Activated B cell treated with CpG ODN at 0.5 μM for 24 hours (primary cell): ENCODE results near the gene IMPDH1. TPM values are rescaled to one million over a fixed set of nuclear protein-coding genes. Genes with fewer than 3 reads are reported as not detected.
A peak's percentile ranks its signal among the peaks of the same experiment; 100 is the strongest.

ENCODE experiments used
- ATAC-seq: fragments of 200-7000 bp; cut with Tn5 transposase; one replicate; pipeline ENCODE4 v1.10.0; 2021; ENCODE audit warnings: low read depth, mild to moderate bottlenecking, moderate library complexity
- CTCF ChIA-PET: fragments of 350-600 bp; sonication (Branson Sonifier 250); formaldehyde crosslinking; loops from one replicate; lab custom pipeline; 2021; ENCODE audit warnings: antibody characterized with exemption; lab: Charles Lee
- POLR2A ChIA-PET: fragments of 350-600 bp; sonication (Branson Sonifier 250); formaldehyde crosslinking; loops from one replicate; lab custom pipeline; 2021; ENCODE audit warnings: antibody characterized with exemption; lab: Charles Lee
- DNase-seq: peaks from one replicate; pipeline ENCODE4 v3.0.0; 2022
- H3K27ac Mint-ChIP-seq: one replicate; pipeline ENCODE4 v1.8.0; 2020; ENCODE audit warnings: mixed read lengths
- H3K27me3 Mint-ChIP-seq: one replicate; pipeline ENCODE4 v1.8.0; 2021; ENCODE audit warnings: mixed read lengths
- H3K36me3 Mint-ChIP-seq: one replicate; pipeline ENCODE4 v1.8.0; 2021; ENCODE audit warnings: low read depth, mixed read lengths
- H3K4me1 Mint-ChIP-seq: one replicate; pipeline ENCODE4 v1.8.0; 2021; ENCODE audit warnings: mixed read lengths
- H3K4me3 Mint-ChIP-seq: one replicate; pipeline ENCODE4 v1.8.0; 2020; ENCODE audit warnings: mild to moderate bottlenecking, mixed read lengths
- H3K9me3 Mint-ChIP-seq: one replicate; pipeline ENCODE4 v1.8.0; 2020; ENCODE audit warnings: mixed read lengths
- intact Hi-C: fragments of 100-400 bp; cut with micrococcal nuclease; formaldehyde crosslinking; loops from one replicate; pipeline ENCODE4 v1.15.1; 2024
- total RNA-seq: library from RNA; stranded (reverse); gene quantifications from 2 replicates; pipeline ENCODE4 v1.2.3, GENCODE V29; 2022
- TF ChIP-seq, protein P1 (sequence below): fragments of 200-600 bp; IDR thresholded peaks from one replicate; pipeline ENCODE4 v1.8.0; 2022; ENCODE audit warnings: antibody characterized with exemption, mild to moderate bottlenecking

The IMPDH1 gene
- total RNA-seq, 1 donor from 2014 or later: 45.8 TPM

DNA sequence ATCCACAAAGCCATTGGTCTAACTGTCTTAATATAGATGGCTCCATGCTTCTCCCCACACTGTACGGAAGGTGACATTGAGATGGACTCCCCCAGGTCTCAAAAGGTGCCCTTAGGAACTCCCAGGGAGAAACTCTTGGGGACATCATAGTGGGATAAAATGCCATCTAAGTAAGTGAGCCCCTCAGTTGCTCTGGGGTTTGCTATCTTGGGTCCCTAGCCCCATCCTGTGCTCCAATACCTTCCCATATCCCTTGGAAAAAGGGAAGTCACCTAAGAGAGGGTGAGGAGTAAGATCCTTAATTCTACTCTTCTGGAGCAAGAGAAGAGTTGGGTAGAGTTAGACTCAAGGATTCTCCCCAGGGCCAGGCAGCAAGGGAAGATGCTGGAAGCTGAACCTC, 56.2 kb downstream of the IMPDH1 start:
- ChIA-PET CTCF (no interaction called here), POLR2A (interaction anchor here (0.6 kb wide), 1 partner anchor 11 kb away, joined by 7 read pairs; no protein-coding TSS in a partner anchor)
- ATAC-seq (no peak), DNase-seq (no peak)
- Mint-ChIP-seq H3K36me3 (no peaks in the 10 kb centered on the region), H3K27me3 (peaks cover 39% of the 10 kb centered on the region), H3K9me3 (no peaks in the 10 kb centered on the region), H3K4me3 (no peak overlapping the region), H3K4me1 (peaks cover 6% of the 10 kb centered on the region), H3K27ac (no peak overlapping the region)
- TF ChIP-seq, protein P1, sequence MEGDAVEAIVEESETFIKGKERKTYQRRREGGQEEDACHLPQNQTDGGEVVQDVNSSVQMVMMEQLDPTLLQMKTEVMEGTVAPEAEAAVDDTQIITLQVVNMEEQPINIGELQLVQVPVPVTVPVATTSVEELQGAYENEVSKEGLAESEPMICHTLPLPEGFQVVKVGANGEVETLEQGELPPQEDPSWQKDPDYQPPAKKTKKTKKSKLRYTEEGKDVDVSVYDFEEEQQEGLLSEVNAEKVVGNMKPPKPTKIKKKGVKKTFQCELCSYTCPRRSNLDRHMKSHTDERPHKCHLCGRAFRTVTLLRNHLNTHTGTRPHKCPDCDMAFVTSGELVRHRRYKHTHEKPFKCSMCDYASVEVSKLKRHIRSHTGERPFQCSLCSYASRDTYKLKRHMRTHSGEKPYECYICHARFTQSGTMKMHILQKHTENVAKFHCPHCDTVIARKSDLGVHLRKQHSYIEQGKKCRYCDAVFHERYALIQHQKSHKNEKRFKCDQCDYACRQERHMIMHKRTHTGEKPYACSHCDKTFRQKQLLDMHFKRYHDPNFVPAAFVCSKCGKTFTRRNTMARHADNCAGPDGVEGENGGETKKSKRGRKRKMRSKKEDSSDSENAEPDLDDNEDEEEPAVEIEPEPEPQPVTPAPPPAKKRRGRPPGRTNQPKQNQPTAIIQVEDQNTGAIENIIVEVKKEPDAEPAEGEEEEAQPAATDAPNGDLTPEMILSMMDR: no peak
- intact Hi-C loops: no loop called here

DNA sequence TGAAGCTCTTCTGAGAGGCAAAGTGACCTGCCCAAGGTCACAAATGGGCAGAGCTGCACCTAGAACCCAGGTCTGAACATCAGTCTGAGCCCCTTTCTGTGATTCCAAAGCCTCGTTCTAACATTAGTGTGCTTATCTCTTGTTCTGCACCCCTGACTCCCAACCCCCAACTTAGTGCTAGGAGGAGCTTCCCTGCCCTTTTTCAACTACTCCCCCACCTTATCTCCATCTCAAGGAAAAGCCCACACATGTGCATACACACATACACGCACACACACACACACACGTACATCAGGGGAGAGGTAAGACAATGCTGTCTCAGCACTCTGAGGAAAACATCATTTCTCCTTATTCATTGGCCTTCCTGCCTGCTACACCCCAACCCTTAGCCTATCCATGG, 56.6 kb downstream of the IMPDH1 start:
- intact Hi-C loops: no loop called here
- peaks cover 34% of the 10 kb centered on the region for H3K27me3 Mint-ChIP-seq

DNA sequence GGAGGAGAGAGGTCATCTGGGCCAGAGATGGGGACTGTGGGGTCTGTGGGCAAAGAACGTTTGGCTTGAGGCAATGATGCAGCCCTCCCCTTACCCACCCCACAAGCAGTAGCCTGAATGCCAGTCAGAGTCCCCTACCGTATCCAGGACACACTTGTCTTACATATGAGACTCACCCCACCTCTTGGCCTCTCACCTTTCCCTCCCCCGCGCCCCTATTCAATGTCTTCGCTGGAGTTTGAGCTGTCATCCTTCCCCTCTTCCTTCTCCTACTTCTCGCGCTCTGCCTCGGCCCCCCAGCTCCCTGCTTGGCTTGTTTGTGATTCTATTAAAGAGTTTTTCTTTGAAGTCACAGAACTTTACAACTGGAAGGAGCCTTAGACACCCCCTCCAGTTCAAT, 57.1 kb downstream of the IMPDH1 start:
- no peak for ATAC-seq
- intact Hi-C loops: no loop called here
- ChIA-PET CTCF (no interaction called here), POLR2A (no interaction called here)
- Mint-ChIP-seq H3K9me3 (no peaks in the 10 kb centered on the region), H3K4me1 (peaks cover 6% of the 10 kb centered on the region), H3K4me3 (peak overlapping the region; percentile 13), H3K36me3 (no peaks in the 10 kb centered on the region), H3K27me3 (peaks cover 31% of the 10 kb centered on the region), H3K27ac (no peak overlapping the region)
- no peak for DNase-seq
- TF ChIP-seq, protein P1: no peak

More for the DNA sequence above, 56.6 kb downstream of the IMPDH1 start:
- H3K9me3 Mint-ChIP-seq: no peaks in the 10 kb centered on the region
- H3K4me3 Mint-ChIP-seq: no peak overlapping the region
- CTCF ChIA-PET: no interaction called here
- no peak for ATAC-seq
- H3K27ac Mint-ChIP-seq: no peak overlapping the region
- POLR2A ChIA-PET: interaction anchor here (0.6 kb wide), 1 partner anchor 11 kb away, joined by 7 read pairs; no protein-coding TSS in a partner anchor
- TF ChIP-seq, protein P1: no peak
- H3K4me1 Mint-ChIP-seq: peaks cover 6% of the 10 kb centered on the region
- DNase-seq: no peak
- no peaks in the 10 kb centered on the region for H3K36me3 Mint-ChIP-seq

DNA sequence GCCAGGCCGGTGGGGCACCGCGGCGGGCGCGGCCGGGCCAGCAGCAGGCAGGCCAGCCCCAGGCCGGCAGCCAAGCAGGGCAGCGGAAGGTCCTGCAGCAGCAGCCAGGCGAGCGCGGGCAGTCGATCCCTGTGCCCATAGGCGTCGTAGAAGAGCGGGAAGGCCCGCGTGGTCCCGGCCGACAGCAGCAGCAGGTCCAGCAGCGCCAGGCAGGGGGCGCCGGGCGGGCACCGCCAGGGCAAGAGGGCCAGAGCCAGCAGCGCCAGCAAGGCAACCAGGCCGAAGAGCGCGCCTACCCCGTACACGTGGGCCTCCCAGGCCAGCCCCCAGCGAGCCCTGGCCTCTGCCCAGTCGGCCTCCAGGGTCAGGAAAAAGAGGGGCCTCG, 57.6 kb downstream of the IMPDH1 start:
- ChIA-PET POLR2A (no interaction called here), CTCF (no interaction called here)
- Mint-ChIP-seq H3K4me3 (no peak overlapping the region), H3K27ac (no peak overlapping the region), H3K9me3 (no peaks in the 10 kb centered on the region), H3K36me3 (no peaks in the 10 kb centered on the region), H3K4me1 (peaks cover 6% of the 10 kb centered on the region), H3K27me3 (peaks cover 31% of the 10 kb centered on the region)
- intact Hi-C loops: no loop called here
- DNase-seq (no peak), ATAC-seq (peak; percentile 32)
- TF ChIP-seq, protein P1: no peak

DNA sequence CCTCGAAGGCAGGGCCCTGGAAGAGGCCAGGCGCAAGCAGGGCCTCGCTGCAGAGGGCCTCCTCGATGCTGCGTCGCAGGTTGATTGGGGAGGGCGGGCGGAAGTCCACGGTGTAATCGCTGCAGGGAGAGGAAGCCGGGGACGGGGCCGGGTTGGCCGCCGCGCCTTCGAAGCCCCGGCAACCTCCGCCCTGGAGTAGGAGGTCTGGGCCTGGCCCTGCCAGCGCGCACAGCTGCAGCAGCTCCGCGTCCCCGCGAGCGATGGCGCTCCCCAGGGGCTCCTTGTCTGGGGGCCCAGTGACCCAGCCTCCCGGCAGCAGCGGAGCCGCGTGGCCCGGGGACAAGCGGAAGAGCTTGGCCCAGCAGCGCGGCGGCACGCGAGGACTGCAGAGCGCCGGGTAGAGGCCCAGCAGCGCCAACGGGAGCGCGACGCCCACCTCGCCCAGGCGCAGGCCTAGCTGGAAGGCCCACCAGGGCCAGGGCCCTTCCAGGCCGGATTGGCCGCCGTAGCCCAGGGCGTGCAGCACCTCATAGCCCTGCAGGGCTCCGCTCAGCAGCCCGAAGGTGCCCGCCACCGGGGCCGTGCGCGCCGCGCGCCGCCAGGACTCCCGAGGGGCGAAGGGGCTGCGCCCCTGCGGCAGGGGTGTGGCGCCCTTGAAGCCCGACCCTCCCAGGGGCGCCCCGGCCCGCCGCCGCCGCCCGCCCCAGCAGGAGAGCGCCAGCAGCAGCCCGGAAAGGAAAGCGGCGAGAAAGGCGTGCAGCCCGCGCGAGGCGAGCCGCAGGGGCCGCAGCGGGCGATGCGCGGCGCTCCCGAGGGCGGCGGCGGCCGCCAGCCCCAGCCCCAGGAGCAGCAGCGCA, 58.3 kb downstream of the IMPDH1 start:
- peaks cover 6% of the 10 kb centered on the region for H3K4me1 Mint-ChIP-seq
- H3K27me3 Mint-ChIP-seq: peaks cover 31% of the 10 kb centered on the region
- H3K9me3 Mint-ChIP-seq: no peaks in the 10 kb centered on the region
- peak; percentile 20 for DNase-seq
- ChIA-PET POLR2A (no interaction called here), CTCF (interaction anchor here (4.7 kb wide), 1 partner anchor 36 kb away, joined by 49 read pairs; no protein-coding TSS in a partner anchor)
- ATAC-seq: peak; percentile 48
- intact Hi-C loops: loop anchor here (1.0 kb wide), 1 partner anchor 8 kb away; the partner anchor contains the start of gene RBM28
- H3K27ac Mint-ChIP-seq: no peak overlapping the region
- H3K4me3 Mint-ChIP-seq: no peak overlapping the region
- TF ChIP-seq, protein P1: no peak
- H3K36me3 Mint-ChIP-seq: no peaks in the 10 kb centered on the region
